HG03103 (cell line): Measurements from ENCODE around the gene DIAPH1.
"Not testable (repeated sequence)": the region's sequence is repeated elsewhere in the genome, so short reads cannot be mapped to it uniquely, and the experiment has no call there.

ENCODE experiments used
- ATAC-seq: cut with Tn5 transposase; IDR thresholded peaks from one replicate; pipeline ENCODE4 v1.9.1; 2021; ENCODE audit warnings: low read depth; ENCODE audit not compliant: unreplicated experiment

The DIAPH1 gene

DNA sequence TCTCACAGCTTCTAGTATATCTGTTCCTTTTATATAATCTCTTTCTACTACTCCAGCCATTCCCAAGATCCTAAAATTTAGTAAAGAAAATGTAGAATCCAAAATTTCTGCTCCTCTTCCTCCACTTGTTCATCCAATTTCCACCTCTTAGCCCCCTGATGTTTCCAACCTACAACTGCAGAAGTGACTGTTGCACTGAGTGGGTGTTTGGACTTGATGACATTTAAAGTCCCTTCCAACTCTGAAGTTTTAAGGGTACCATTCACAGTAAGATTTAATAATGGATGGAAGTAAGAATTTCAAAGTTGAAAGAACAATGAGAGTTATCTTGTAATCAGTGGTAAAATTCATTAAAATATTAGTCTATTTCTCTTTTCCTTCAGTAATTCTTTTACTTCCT is 5.5 kb downstream of the DIAPH1 start:
- ATAC-seq = no peak

DNA sequence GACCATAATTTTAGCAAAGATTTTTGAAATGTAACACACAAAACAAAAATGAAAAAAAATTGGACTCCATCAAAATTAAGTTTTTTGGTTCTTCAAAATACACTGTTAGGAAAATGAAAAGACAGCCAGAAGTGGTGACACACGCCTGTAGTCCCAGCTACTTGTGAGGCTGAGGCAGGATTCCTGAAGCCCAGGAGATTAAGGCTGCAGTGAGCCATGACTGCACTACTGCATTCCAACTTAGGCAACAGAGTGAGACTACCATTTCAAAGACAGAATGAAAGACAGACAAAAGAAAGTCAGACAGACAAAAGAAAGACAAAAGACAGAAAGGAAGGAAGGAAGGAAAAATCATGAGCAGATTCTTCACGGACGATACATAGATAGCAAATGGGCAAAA is 7.5 kb downstream of the DIAPH1 start:
- no peak for ATAC-seq

DNA sequence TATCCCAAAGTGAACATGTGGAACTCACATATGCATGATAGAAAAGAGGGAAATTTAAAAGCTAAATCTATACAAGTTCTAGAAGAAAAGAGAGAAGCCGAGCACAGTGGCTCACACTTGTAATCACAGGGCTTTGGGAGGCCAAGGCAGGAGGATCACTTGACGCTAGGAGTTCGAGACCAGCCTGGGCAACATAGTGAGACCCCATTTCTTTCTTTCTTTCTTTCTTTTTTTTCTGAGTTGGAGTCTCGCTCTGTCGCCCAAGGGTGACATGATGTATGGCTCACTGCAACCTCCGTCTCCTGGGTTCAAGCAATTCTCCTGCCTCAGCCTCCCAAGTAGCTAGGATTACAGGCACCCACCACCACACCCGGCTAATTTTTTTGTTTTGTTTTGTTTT is 8.9 kb downstream of the DIAPH1 start:
- ATAC-seq = not testable (repeated sequence)

DNA sequence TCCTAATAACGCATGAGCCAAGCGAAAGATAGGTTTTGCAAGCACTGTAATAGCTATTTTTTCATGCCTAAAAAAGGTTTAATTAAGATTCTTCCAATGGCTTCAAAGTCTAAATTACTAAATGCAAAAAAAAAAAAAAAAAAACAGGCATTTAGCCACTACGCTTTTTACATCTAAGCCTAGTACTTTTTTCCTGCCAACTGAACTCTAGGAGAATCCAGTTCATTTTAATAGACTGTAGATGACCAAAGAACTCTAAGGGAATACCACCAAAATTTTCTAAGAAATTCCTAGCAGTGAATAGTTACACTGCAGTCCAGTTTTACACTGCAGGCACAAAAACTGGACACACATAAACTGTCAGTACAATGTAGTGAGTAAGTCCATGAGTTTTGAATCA is 9.8 kb downstream of the DIAPH1 start:
- no peak for ATAC-seq

DNA sequence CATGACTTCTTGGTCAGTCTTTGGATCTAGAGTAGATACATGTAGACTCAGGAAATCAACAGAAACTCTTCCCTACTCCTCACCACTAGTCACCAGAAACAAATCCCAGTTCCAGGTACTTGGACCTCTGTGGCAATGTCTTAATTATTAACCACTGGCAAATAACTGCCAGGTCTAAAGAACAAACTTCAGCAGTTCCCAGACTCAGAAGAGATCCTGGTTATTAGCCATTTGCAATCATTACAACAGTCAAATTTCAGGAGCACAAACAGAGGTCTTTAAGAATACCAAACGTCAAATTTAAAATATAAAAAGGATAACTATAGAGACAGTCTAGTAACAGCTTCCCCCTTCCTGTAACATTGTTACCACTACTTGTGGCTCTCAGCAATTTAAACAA is 10.2 kb downstream of the DIAPH1 start:
- ATAC-seq = no peak

DNA sequence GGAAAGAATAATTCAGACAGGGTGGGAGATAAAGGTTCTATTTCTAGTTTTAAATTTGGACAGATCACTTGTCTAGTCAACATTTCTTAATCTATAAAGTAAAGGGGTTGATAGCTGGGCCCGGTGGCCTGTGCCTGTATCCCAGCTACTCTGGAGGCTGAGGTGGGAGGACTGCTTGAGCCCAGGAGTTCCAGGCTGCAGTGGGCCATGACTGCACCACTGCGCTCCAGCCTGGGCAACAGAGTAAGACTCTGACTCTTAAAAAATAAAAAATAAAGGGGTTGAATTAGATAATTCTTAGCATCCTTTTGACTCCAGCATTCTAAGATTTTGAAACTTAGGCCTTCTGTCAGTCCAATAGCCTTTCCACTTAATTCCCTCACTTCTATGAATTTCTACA is 10.8 kb downstream of the DIAPH1 start:
- no peak for ATAC-seq

DNA sequence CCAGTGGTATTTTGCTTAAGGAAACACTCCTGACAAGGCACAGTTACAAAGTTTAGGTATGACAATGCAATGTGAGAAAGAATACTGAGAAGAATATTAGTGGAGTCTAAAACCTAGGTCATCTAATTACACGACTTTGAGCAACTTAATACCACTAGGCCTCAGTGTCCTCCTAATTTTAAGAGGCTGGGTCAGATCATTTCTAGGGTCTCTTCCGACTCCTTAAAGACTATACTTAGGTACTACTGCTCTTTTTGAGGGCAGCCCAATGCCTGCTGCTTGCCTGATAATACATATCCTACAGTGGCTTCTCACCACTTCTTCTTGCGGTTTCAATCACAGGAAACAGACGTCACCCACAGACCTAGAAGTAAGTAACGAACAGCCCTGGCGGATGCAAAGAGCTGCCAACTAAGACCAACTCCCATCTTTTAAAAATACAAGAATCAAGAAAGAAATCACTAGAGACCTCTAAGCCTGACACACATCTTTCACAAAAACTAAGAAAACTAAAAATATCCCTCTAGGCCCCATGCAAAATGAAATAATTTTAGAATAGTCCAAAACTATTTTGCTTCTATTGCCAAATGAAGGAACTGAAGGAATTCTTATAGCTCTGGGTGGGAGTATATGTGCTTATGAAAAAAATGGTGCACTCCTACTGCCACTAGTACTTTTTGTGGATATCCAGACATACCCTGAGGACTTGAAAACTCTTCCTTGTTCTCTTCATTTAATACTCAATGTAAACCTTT is 13.1 kb downstream of the DIAPH1 start:
- ATAC-seq = peak; percentile 90

DNA sequence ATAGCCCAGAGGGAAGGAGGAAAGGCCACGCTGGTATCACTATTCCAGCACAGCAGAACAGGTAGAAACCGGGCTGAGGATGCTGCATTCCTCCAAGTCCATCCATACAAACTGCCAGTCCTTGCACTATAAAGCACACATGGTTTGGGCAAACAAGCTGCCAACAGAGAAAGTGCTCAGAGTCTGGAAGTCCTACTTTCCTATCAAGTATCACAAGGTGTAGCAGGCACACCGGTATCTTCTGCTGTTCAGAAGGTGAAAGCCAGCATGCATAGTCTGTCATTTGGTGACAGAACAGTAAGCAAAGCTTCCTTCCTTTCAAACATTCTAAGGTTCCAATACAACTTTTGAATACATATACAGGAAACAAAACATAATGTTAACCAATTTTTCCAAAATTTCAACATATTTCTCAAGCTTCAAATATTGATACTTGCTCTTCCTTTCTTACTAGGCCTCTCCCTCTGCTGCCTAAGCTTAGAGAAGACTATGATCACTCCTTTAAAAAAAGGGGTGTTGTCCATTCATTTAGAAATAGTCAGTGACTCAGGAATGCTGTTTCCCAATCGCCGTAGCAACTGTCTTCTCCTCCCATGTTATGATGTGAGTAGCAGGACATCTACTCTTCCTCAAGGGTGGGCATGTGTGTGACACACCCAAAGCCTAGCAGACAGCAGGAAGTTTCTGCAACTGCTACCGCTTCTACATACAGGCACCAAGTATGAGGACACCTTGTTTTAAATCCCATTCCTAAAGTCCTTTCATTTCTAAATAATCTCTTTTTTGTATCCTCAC is 14.7 kb downstream of the DIAPH1 start:
- no peak for ATAC-seq

DNA sequence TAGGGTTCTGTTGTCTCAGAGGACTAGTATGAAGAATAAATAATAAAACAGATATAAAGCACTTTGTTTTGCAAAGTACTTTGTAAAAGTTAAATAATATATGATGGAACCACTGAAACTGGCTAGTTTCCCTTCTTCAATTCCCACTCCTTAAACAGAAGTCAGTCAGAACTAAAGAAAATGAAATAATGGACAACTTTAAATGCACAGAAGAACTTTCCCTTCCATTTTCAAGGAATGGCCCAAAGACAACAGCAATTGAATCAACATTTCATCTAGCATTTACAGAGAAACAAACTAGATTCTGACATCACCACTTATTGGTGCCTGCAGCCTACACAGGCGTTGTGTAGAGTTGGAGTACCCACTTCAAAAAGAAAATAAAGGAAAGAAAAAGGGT is 16.2 kb downstream of the DIAPH1 start:
- no peak for ATAC-seq

DNA sequence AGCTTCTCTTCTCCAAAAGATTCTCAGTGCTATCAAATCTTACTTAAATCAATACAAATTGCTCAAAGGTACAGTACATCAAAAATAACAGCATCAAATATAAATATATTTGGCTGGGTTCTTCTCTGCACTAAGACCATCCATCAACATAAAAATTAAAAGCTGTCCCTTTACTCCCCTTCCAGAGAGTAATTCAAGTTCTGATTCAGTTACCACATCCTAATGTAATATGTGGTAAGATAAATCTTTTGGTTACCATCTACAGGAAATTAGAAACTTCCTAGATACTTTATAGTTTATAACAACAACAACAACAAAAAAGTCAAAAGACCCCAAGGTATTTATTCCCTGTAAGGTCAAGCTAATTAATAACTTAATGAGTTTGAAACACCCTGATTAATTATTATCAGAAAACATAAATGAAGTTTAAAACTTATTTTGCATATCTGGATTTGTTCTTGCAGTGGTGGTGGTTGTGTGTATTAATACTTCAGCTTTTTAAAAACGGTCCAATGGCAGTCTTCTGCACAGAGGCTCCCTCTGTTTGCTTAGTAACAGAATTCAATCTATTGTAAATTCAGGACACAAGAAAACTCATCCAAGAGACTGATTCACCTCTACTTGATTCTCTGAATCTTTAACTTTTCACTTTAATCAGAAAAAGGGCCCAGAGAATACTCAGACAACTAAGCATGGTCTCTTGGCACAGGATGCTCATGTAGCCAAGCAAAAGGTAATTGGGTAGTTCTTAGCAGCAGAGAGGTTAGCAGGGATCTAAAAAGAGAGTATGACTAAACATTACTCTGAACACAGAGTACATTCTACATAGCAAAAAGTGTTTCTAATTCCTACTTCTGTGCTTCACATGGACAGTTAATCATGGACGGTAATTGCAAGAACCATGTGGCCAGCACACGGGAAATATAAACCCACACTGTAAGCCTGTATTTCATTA is 20.1 kb downstream of the DIAPH1 start:
- ATAC-seq = no peak

DNA sequence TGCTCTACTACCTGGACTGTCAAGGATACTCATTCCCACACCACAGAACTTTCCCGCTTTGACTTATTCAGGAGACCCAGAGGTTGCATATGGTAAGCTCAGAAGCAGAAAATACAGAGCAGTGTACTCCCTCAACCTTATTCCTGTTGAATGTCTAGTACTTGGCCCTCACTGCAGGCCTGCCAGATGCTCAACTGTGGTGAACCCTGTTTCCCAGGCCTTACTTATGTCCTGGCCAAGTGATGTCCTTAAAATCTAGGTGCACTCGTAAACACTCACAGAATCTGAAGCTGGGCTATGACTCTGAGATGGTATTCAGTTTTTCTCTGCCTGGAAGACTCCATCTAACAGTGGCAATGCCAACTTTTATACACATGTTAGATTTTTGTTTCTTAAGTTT is 21.0 kb downstream of the DIAPH1 start:
- no peak for ATAC-seq

DNA sequence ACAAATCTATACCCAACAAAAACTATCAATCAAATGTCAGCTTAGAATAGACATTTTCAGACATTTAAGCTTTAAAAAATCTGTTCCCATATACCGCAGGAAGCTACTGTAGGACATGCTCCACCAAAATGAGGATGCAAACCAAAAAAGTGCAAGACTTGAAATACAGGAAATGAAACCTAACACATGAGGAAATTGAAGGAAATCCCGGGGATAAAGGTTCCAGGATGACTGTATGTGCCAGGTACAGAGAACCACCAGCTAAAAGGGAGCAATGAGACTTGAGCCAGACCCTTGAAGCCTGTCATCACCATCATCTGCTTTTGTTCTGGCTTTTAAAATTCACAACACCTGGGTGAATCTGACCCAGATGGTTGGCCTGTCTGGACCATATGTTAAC is 21.4 kb downstream of the DIAPH1 start:
- ATAC-seq = no peak

DNA sequence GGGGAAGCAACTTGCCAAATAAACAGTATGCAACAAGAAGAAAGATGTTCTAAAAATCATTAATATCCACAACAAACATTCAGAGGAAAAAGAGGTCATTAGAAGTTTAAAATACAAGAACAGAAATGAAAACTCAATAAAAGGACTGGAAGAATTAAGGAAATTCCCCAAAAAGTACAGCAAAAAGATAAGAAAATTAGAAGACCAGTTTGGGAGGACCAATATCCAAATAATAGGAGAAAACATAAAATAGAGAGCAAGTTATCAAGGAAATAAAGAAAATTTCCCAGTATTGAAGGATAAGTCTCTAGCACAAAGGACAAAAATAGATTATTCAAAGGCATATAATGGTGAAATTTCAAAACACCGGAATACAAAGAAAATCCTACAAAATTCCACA is 21.9 kb downstream of the DIAPH1 start:
- ATAC-seq = no peak

DNA sequence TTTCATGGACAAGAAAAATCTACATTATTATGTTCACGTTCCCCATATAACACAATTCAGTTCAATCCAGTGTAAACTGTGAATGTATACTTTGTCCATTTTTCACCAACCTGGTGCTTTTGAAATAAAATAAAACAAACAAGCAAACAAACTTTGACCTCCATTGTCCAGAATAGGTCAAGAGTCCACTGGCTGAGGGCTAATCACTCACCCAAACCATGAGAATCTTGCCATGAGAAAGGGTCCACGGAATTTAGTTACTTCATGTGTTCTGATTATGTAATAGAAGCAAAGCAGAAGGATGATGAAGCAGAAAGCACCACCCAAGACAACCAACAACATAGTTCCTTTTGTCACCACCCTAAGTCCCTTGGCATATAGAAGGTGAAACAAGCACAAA is 28.7 kb downstream of the DIAPH1 start:
- no peak for ATAC-seq

DNA sequence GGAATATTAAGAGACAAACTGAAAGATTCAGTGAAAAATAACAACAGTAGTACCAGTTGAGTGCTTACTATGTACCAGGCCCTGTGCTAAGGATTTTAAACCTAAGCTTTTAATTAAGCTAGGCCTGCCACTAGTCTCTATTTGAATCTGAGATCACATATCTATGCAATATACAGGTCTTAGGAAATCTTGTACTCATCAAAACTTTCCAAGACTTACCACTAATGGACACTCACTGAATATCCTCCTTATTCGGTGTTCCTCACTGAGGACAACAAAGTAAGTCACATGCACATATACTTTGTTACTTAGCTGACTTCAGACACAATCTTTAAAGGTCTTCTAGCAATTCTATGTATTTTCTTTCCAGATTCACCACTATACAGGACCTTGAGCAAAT is 32.6 kb downstream of the DIAPH1 start:
- ATAC-seq = no peak

DNA sequence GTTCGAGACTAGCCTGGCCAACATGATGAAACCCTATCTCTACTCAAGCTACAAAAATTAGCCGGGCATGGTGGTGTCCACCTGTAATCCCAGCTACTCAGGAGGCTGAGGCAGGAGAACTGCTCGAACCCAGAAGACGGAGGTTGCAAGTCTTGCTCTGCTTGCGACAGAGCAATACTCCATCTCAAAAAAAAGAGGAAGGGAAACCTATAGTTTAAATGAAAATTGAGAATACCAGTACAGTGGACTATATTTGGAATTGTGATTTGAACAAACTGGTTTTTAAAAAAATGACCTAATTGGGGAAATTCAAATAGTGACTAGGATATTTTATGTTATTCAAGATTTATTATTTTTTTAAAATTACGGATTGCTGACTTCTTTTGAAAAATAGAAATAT is 33.2 kb downstream of the DIAPH1 start:
- no peak for ATAC-seq

DNA sequence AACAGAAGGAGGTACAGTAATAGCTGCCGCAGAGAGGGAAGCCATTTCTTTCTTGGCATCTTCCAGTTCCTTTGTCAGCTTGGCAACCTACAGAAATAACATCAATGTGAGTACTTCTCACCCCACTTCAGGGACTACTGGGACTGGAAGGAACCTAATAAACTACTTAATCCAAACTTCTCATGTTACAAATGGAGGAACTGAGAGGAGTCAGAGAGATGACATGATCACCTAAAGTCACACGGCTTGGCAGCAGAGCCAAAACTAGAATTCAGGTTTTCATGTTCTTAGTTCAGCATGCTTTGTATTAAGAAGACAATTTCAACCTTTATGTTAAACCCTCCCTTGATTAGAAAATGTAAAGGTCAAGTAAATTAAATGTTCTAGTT is 44.7 kb downstream of the DIAPH1 start:
- no peak for ATAC-seq

DNA sequence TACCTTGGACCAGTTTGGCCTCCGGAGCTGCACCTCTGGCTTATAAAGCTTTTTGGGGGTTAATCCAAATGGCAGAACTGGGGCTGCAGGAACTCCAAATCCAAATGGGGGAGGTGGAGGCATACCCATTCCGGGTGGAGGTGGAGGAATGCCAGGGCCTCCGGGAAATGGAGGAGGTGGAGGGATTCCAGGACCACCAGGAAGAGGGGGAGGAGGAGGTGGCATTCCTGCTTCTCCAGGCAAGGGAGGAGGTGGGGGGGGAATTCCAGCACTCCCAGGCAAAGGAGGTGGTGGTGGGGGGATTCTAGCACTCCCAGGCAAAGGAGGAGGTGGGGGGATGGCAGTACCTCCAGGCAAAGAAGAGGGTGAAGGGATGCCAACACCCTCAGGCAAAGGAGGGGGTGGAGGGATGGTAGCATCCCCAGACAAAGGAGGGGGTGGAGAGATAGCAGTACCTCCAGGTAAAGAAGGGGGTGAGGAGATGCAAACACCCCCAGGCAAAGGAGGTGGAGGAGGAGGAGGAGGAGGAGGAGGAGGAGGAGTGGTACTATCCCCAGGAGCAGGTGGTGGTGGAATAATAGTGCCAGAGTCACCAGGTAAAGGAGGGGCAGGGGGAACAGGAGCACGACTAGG is 45.2 kb downstream of the DIAPH1 start:
- ATAC-seq = no peak

DNA sequence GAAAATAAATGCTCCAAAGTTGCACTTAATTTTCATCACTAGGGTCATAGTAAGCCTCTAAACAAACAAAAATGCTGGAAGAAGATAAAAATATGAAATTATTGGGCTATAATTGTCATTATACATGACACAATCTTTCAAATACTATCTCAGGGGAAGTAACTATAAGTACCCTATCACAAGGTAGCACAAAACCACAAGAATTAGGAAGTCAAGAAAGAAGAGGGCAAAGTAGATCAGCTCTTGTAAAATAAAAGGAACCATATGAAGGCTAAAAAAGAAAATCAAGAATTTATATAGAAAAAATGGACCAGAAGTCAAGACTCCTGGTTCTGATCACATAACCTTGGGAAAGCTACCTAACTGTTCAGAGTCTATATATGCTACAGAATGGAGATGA is 48.1 kb downstream of the DIAPH1 start:
- no peak for ATAC-seq

DNA sequence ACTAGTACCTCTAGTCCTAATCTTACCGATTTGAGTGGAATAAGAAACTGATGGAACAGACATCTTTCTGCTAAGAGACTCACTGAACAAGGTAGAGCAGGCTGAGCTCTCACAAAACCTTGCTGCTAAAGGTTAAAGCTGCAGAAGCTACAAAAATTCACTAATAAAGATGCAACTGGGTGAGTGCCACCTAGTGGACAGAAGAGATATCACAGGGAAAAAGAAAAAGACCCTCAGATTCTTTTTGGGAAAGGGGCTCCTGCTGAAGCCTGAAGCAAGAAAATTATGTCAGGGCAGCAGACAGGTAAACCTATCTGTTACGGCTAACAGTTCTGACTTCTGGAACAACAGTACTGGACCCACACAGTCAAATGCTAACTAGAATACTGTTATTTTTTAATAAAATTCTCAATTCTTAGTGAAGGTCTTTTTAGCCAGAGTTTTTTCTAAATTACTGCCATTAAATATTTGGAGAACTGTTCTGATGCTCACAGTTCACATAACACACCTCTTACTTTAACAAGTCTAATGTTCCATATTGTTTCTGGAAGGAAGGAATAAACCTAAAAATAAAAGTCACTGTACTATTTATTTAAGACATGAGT is 51.2 kb downstream of the DIAPH1 start:
- no peak for ATAC-seq
